Measurements from ENCODE around the gene KHK.

Gene KHK

GRCh38 chr2:27041752-27042151 lies 44.8 kb upstream of the KHK start:
- TF ChIP-seq, protein P1, sequence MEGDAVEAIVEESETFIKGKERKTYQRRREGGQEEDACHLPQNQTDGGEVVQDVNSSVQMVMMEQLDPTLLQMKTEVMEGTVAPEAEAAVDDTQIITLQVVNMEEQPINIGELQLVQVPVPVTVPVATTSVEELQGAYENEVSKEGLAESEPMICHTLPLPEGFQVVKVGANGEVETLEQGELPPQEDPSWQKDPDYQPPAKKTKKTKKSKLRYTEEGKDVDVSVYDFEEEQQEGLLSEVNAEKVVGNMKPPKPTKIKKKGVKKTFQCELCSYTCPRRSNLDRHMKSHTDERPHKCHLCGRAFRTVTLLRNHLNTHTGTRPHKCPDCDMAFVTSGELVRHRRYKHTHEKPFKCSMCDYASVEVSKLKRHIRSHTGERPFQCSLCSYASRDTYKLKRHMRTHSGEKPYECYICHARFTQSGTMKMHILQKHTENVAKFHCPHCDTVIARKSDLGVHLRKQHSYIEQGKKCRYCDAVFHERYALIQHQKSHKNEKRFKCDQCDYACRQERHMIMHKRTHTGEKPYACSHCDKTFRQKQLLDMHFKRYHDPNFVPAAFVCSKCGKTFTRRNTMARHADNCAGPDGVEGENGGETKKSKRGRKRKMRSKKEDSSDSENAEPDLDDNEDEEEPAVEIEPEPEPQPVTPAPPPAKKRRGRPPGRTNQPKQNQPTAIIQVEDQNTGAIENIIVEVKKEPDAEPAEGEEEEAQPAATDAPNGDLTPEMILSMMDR (IDR thresholded peaks at IDR 0.05; ENCODE audit: insufficient read depth, low read depth, low read length, missing control alignments), result no peak
- DNase-seq (ENCODE audit: low read depth), result no peak
- no peak overlapping the region for H3K4me3 ChIP-seq (ENCODE audit: low read length)

DNA sequence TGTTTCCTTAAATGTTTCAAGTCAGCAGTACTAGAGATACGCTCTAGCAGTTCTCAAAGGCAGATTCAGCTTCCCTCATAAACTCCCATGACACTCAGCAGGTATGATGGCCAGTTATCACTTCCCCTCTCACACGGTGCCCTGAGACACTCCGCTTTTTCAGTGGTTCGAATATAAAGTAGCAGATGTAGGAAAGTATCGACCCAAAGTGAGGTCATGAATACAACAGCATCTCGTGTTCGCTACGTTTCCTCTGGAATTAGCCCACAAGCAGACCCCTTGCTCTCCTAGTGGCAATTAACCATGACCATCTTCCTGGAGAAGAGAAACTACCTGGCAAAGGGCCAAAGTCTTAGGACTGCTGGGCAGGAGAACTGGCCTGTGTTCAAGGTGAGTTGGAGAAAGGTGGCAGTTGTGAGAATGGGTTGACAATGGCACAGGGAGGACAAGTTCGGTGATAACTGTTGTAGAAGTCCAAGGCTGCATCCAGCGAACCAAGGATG lies 44.4 kb upstream of the KHK start:
- TF ChIP-seq, protein P1 (IDR thresholded peaks at IDR 0.05; ENCODE audit: insufficient read depth, low read depth, low read length, missing control alignments), result no peak
- no peak for DNase-seq (ENCODE audit: low read depth)
- H3K4me3 ChIP-seq (ENCODE audit: low read length), result no peak overlapping the region

- no peak for DNase-seq (ENCODE audit: low read depth)
- TF ChIP-seq, protein P1 (IDR thresholded peaks at IDR 0.05; ENCODE audit: insufficient read depth, low read depth, low read length, missing control alignments), result no peak
- H3K4me3 ChIP-seq (ENCODE audit: low read length), result no peak overlapping the region
These were observed 43.5 kb upstream of the KHK start for GRCh38 chr2:27042985-27043634.

DNA sequence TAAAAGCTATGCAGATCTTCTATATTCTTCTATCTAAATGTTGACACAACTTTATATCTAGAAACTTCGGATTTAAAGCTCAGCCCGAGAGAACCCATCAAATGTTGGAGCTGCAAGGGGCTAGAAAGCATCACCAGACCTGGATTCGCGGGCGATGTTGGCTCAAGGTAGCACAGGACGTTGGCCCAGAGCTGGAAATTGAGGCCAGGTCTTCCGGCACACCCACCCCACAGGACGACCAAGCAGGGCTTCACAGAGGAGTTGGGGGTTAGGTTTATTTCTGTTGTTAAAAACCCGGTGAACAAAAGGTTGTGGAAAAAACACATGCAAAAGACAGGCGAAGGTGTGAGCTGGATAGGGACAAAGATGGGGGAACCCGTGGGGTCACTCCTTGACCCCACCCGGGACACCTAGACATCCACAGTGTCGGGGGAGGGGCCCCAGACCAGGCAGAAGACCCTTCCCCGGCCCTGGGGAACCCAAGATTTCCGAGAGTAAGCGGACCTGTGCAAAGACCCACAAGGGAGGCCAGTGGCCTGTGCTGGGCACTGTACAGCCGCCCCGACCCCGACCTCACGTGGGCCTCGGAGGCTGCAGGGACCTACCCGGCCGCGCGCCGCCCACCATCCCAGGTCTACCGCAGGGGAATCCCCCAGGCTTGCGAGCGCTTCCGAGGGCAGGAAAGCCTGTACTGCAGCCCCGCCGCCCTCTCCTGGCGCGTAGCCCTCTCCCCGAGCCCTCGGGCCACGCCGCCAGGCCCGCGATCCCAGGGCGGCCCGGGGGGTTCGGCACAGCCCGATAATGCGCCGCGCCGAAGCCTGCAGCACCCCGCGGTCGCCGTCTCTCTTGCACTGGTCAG lies 36.9 kb upstream of the KHK start:
- peak; percentile 32 for DNase-seq (ENCODE audit: low read depth)
- TF ChIP-seq, protein P1 (IDR thresholded peaks at IDR 0.05; ENCODE audit: insufficient read depth, low read depth, low read length, missing control alignments), result no peak
- peak overlapping the region; percentile 86 for H3K4me3 ChIP-seq (ENCODE audit: low read length)

- DNase-seq (ENCODE audit: low read depth), result peak; percentile 91
- TF ChIP-seq, protein P1 (IDR thresholded peaks at IDR 0.05; ENCODE audit: insufficient read depth, low read depth, low read length, missing control alignments), result peak; percentile 45
- H3K4me3 ChIP-seq (ENCODE audit: low read length), result peak overlapping the region; percentile 86
These were observed 36.1 kb upstream of the KHK start for GRCh38 chr2:27050281-27050995.

- TF ChIP-seq, protein P1 (IDR thresholded peaks at IDR 0.05; ENCODE audit: insufficient read depth, low read depth, low read length, missing control alignments), result no peak
- DNase-seq (ENCODE audit: low read depth), result peak; percentile 95
- peak within 1 kb of the TSS; percentile 86 for H3K4me3 ChIP-seq (ENCODE audit: low read length)
These were observed 35.3 kb upstream of the KHK start, which contains the start of gene AGBL5 for GRCh38 chr2:27050996-27051901. AGBL5 (plus strand) TSS chr2:27051668; CDS start chr2:27052959, 1,291 bp downstream.
